C4-2B (cell line): ENCODE data around the gene STRIP2.

Experiments used
- H3K27ac ChIP-seq: fragments of 450-650 bp; 2 replicates; pipeline ENCODE4 v1.5.1; 2017
- ZFX ChIP-seq: fragments of 450-650 bp; IDR thresholded peaks from 2 replicates; pipeline ENCODE4 v1.6.1; 2017
- TF ChIP-seq, protein P1 (sequence below): fragments of 450-650 bp; conservative IDR thresholded peaks from 2 replicates; pipeline ENCODE4 v1.5.1; 2017; ENCODE audit warnings: mild to moderate bottlenecking

Gene STRIP2

GRCh38 chr7:129461809-129462208 lies 27.6 kb downstream of the STRIP2 start:
- TF ChIP-seq, protein P1, sequence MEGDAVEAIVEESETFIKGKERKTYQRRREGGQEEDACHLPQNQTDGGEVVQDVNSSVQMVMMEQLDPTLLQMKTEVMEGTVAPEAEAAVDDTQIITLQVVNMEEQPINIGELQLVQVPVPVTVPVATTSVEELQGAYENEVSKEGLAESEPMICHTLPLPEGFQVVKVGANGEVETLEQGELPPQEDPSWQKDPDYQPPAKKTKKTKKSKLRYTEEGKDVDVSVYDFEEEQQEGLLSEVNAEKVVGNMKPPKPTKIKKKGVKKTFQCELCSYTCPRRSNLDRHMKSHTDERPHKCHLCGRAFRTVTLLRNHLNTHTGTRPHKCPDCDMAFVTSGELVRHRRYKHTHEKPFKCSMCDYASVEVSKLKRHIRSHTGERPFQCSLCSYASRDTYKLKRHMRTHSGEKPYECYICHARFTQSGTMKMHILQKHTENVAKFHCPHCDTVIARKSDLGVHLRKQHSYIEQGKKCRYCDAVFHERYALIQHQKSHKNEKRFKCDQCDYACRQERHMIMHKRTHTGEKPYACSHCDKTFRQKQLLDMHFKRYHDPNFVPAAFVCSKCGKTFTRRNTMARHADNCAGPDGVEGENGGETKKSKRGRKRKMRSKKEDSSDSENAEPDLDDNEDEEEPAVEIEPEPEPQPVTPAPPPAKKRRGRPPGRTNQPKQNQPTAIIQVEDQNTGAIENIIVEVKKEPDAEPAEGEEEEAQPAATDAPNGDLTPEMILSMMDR, result no peak
- TF ChIP-seq ZFX, result no peak
- H3K27ac ChIP-seq, result no peak overlapping the region

- no peak overlapping the region for H3K27ac ChIP-seq
- TF ChIP-seq, protein P1, result no peak
- no peak for TF ChIP-seq ZFX
These were observed 28.2 kb downstream of the STRIP2 start for GRCh38 chr7:129462420-129462819.

GRCh38 chr7:129464194-129464593 lies 30.0 kb downstream of the STRIP2 start:
- no peak for TF ChIP-seq ZFX
- TF ChIP-seq, protein P1, result no peak
- no peak overlapping the region for H3K27ac ChIP-seq

- TF ChIP-seq, protein P1, result no peak
- TF ChIP-seq ZFX, result no peak
- no peak overlapping the region for H3K27ac ChIP-seq
These were observed 30.8 kb downstream of the STRIP2 start for GRCh38 chr7:129465080-129465479.

- H3K27ac ChIP-seq, result no peak overlapping the region
- no peak for TF ChIP-seq ZFX
- TF ChIP-seq, protein P1, result no peak
These were observed 32.6 kb downstream of the STRIP2 start for GRCh38 chr7:129466796-129467195.

- no peak for TF ChIP-seq ZFX
- TF ChIP-seq, protein P1, result no peak
These were observed 33.9 kb downstream of the STRIP2 start for GRCh38 chr7:129468087-129468486.

GRCh38 chr7:129468547-129468946 lies 34.3 kb downstream of the STRIP2 start:
- no peak for TF ChIP-seq ZFX
- TF ChIP-seq, protein P1, result no peak
- no peak overlapping the region for H3K27ac ChIP-seq

More at GRCh38 chr7:129468087-129468486, 33.9 kb downstream of the STRIP2 start:
- no peak overlapping the region for H3K27ac ChIP-seq
